ENCODE results near the gene CLEC4M.
"Not testable (repeated sequence)": the region's sequence is repeated elsewhere in the genome, so short reads cannot be mapped to it uniquely, and the experiment has no call there.

Gene CLEC4M

DNA sequence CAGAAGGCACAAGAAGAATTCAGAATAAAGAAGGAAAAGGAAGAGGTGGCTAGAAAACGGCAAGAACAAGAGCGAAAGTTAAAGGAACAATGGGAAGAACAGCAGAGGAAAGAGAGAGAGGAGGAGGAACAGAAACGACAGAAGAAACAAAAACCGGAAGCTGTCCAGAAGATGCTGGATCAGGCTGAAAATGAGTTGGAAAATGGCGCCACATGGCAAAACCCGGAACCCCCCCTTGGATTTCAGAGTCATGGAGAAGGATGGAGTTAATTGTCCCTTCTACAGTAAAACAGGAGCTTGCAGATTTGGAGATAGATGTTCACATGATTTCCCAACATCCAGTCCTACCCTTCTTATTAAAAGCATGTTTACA lies 22.4 kb upstream of the CLEC4M start:
- DNase-seq (ENCODE audit: low read depth in 2 of 3, low spot score in 2 of 3) = no peak

DNA sequence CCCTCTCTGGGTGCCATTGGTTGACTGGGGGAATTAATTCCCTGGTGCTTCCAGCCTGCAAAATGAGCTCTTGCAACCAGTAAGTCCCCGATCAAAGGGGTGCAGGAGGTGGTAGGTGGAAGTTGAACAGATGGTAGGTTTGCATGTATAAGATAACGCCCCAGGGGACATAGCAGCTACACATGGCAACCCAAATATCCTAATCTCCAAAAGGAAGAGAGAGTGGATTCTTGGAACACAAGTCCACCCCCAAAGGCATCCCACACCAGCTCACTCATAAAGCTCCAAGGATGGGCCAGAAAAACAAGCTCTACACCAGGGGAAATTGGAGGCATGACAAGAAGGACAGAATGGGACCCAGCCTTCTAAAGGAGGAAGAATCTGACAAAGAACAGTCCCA lies 20.5 kb upstream of the CLEC4M start:
- no peak for DNase-seq (ENCODE audit: low read depth in 2 of 3, low spot score in 2 of 3)

DNA sequence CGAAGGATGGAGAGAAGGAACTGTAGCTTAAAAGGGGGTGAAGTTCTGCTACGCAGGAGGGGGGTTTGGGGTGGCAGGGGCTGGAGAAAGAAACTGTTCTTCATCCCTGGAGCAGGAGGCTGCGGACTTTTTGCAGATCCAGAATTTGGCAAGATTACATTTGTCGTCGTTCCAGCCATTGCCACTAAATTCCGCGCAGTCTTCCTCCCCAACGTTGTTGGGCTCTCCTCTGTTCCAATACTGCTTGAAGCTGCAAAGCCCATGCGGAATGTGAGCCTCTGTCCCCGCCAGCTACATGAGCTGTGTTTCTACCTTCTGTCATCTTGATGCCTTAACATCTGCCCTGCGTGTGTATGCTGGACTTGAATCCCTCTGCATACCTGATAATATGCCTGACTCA lies 20.1 kb upstream of the CLEC4M start:
- no peak for DNase-seq (ENCODE audit: low read depth in 2 of 3, low spot score in 2 of 3)

- DNase-seq (ENCODE audit: low read depth in 2 of 3, low spot score in 2 of 3) = peak in 1 of 3 experiments; percentile 22
Measured at GRCh38 chr19:7743425-7743841, 19.6 kb upstream of the CLEC4M start.

DNA sequence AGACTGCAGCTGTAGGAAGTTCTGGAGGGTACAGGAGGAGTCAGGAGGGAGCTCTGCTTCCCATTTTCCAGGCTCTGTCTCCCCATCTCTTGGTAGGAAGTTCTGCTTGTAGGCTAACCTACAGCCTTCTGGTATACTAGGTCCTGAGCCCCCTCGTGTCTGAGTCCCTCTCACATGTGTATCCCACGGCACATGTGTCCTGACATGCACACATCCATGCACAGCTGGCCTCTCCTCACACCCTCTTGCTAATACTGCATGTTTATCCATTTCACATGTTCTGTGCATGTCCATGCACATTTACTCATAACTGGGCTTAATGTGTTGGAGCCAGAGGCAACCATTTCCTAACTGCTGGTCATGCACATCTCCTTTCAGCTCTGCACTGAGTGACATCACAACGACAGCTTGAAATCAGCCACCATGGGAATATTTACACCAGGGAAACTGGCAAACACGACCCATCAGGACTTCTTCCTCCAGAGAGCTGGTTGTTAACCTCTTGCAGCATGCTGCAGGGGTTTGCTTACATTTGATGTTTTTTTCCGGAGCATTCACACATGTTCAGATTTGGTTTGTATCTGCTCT lies 18.8 kb upstream of the CLEC4M start:
- no peak for DNase-seq (ENCODE audit: low read depth in 2 of 3, low spot score in 2 of 3)

GRCh38 chr19:7744871-7745650 lies 18.0 kb upstream of the CLEC4M start:
- no peak for DNase-seq (ENCODE audit: low read depth in 2 of 3, low spot score in 2 of 3)

GRCh38 chr19:7746306-7746705 lies 16.7 kb upstream of the CLEC4M start:
- DNase-seq (ENCODE audit: low read depth in 2 of 3, low spot score in 2 of 3) = not testable (repeated sequence)

- no peak for DNase-seq (ENCODE audit: low read depth in 2 of 3, low spot score in 2 of 3)
Measured at GRCh38 chr19:7746903-7747884, 15.8 kb upstream of the CLEC4M start, which contains the start of gene CD209. Gene CD209 (minus strand): TSS chr19:7747534. CDS start chr19:7747511, 23 bp downstream.

GRCh38 chr19:7748171-7748570 lies 14.9 kb upstream of the CLEC4M start:
- no peak for DNase-seq (ENCODE audit: low read depth in 2 of 3, low spot score in 2 of 3)

DNA sequence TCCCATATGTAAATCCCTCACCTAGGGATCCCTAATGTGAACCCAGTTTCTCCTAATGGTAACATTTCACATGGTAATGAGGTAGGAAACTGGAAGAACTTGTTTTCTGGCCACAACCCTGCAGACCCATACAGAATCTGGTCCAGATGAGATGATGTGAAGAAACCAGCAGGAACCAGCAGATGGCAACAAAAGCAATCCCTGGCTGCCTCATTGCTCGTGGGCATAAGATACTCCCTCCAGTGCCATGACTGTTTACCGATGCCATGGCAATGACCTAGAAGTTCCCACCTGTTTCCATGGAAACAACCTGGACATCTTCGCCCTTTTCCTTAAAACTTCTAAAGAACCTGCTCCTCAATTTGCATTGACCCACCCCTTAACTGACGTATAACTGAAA lies 14.3 kb upstream of the CLEC4M start:
- no peak for DNase-seq (ENCODE audit: low read depth in 2 of 3, low spot score in 2 of 3)

DNA sequence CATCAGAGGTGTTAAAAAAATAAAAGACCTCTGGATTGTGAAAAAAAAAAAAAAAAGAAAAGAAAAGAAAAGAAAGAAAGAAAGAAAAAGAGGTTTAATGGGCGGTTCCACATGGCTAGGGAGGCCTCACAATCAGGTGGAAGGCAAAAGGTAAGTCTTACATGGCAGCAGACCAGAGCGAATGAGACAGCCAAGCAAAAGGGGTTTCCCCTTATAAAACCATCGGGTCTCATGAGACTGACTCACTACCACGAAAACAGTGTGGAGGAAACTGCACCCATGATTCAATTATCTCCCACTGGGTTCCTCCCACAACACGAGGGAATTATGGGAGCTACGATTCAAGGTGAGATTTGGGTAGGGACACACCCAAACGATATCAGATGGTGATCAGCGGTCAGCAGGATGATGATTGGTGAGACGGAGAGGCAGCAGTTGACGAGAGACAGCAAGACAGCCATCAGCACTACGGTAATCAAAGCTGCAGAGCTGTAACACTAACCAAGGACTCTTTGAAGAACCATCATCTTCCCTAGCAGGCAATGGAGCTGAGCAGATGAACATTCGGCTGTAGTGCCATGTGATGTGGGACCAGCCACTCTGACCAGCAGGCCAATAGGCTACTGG lies 11.8 kb upstream of the CLEC4M start:
- DNase-seq (ENCODE audit: low read depth in 2 of 3, low spot score in 2 of 3) = peak in 2 of 3 experiments; percentile 11 to 16

GRCh38 chr19:7756258-7756657 lies 6.8 kb upstream of the CLEC4M start:
- DNase-seq (ENCODE audit: low read depth in 2 of 3, low spot score in 2 of 3) = no peak

DNA sequence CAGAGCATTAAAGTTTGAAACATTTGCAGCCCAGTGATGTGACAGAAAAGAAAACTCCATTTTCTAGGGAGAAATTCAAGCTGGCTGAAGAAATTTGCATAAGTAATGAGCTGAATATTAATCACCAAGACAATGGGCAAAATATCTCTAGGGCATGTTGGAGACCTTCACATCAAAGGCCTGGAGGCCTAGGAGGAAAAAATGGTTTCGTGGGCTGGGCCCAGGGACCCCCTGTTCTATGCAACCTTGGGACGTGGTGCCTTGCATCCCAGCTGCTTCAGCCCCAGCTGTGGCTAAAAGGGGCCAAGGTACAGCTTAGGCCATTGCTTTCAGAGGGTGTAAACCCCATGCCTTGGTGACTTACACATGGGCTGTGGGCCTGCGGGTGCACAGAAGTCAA lies 5.7 kb upstream of the CLEC4M start:
- no peak for DNase-seq (ENCODE audit: low read depth in 2 of 3, low spot score in 2 of 3)

- DNase-seq (ENCODE audit: low read depth in 2 of 3, low spot score in 2 of 3) = no peak
Measured at GRCh38 chr19:7759156-7759555, 3.9 kb upstream of the CLEC4M start.

GRCh38 chr19:7763696-7764095 lies 653 bp downstream of the CLEC4M start:
- no peak for DNase-seq (ENCODE audit: low read depth in 2 of 3, low spot score in 2 of 3)

GRCh38 chr19:7764157-7764556 lies 1.1 kb downstream of the CLEC4M start:
- not testable (repeated sequence) for DNase-seq (ENCODE audit: low read depth in 2 of 3, low spot score in 2 of 3)

DNA sequence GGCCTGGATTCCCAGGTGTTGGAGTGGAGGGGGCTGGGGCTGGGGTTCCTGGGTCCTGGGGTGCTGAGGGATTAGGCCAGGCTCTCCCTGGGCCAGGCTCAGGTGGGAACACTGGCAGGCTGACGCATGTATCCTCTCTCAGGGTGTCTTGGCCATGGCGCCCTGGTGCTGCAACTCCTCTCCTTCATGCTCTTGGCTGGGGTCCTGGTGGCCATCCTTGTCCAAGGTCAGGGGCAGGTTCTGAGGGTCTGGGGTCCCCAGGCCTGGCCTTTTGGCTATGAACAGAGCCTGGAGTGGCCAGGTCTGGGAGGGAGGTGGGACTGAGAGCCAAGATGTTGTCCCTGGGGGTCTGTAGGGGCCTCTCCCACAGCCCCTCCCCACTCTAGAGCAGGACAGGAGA lies 2.0 kb downstream of the CLEC4M start:
- DNase-seq (ENCODE audit: low read depth in 2 of 3, low spot score in 2 of 3) = not testable (repeated sequence)

GRCh38 chr19:7766535-7766934 lies 3.5 kb downstream of the CLEC4M start:
- DNase-seq (ENCODE audit: low read depth in 2 of 3, low spot score in 2 of 3) = no peak

DNA sequence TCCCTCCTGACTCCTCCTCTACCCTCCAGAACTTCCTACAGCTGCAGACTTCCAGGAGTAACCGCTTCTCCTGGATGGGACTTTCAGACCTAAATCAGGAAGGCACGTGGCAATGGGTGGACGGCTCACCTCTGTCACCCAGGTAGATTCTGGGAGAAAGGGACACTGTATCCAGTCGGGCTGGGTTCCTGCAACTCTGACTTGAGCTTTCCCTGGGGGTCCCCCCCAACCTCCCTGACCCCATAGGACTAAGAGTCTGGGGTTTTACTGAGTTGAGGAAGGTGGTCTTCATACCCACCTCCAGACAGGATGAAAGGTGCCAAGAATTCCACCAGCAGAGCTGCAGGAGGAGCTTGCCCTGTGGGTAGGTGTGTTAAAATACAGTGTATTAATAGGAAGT lies 4.4 kb downstream of the CLEC4M start:
- DNase-seq (ENCODE audit: low read depth in 2 of 3, low spot score in 2 of 3) = no peak

- DNase-seq (ENCODE audit: low read depth in 2 of 3, low spot score in 2 of 3) = no peak
Measured at GRCh38 chr19:7769171-7769570, 6.1 kb downstream of the CLEC4M start.

- no peak for DNase-seq (ENCODE audit: low read depth in 2 of 3, low spot score in 2 of 3)
Measured at GRCh38 chr19:7771072-7771471, 8.0 kb downstream of the CLEC4M start.
